ENCODE results near the gene ALDH4A1. TPM values are rescaled to one million over a fixed set of nuclear protein-coding genes. Genes with fewer than 3 reads are reported as not detected.
A peak's percentile ranks its signal among the peaks of the same experiment; 100 is the strongest.

ALDH4A1 gene
- total and polyA plus RNA-seq, 2 donors, result 12.3 to 24.6 TPM

DNA sequence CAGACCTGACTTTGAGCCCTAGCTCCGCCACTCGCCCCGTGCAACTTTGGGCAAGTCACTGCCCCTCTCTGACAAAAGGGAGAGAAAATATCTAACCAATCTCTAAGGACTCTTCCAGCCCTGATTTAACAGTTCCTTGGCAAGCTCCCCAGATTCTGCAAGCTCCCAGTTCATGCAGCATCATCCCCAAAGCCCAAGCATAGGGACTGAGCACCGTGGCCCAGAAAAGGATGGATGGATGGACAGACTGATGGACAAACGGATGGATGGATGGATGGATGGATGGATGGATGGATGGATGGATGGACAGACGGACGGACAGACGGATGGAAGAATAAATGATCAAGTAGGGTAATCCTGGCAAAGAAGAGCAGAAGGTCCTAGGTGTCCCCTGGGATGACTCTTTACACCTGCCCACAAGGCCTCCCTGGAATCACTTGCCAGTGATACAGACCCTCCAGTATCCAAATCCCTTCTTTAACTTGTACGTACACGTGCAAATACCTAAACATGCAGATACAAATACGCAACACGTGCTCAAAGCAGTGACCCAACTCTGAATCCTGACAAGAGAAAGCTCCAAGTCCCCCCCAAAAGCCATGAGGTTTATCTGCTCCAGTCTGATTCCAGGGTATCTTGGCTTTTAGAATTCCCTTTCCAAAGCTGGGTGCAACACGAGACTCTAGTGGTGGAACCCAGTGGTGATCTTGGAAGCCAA lies 38.1 kb upstream of the ALDH4A1 start:
- 95% methylated on average over 13 of the region's 13 CpGs for WGBS
- H3K4me1 ChIP-seq (ENCODE audit: control insufficient read depth in 2 of 2, insufficient read depth in 2 of 2, low read length in 2 of 2), result peaks cover 3 to 36% of the 10 kb centered on the region in 2 donors
- no peak overlapping the region for H3K27ac ChIP-seq (ENCODE audit: low read depth in 1 of 2, low read length in 1 of 2)
- no peak for DNase-seq (ENCODE audit: low read depth in 6 of 9, low spot score in 9 of 9)
- no peaks in the 10 kb centered on the region for H3K9me3 ChIP-seq (ENCODE audit: control insufficient read depth in 2 of 2, insufficient read depth in 1 of 2, low read length in 1 of 2)
- H3K4me3 ChIP-seq (ENCODE audit: low read length in 2 of 2), result no peak overlapping the region
- no peaks in the 10 kb centered on the region for H3K27me3 ChIP-seq (ENCODE audit: control insufficient read depth in 2 of 2, insufficient read depth in 1 of 2, low read length in 1 of 2)
- peaks cover 0 to 4% of the 10 kb centered on the region in 2 donors for H3K36me3 ChIP-seq (ENCODE audit: control insufficient read depth in 2 of 2, insufficient read depth in 2 of 2, low read length in 1 of 2)

- 96% methylated on average over 7 of the region's 7 CpGs for whole genome bisulfite sequencing
- no peaks in the 10 kb centered on the region for H3K27me3 ChIP-seq (ENCODE audit: control insufficient read depth in 2 of 2, insufficient read depth in 1 of 2, low read length in 1 of 2)
- H3K4me3 ChIP-seq (ENCODE audit: low read length in 2 of 2), result no peak overlapping the region
- no peak for DNase-seq (ENCODE audit: low read depth in 6 of 9, low spot score in 9 of 9)
- H3K27ac ChIP-seq (ENCODE audit: low read depth in 1 of 2, low read length in 1 of 2), result no peak overlapping the region
- H3K36me3 ChIP-seq (ENCODE audit: control insufficient read depth in 2 of 2, insufficient read depth in 2 of 2, low read length in 1 of 2), result peaks cover 0 to 4% of the 10 kb centered on the region in 2 donors
- no peaks in the 10 kb centered on the region for H3K9me3 ChIP-seq (ENCODE audit: control insufficient read depth in 2 of 2, insufficient read depth in 1 of 2, low read length in 1 of 2)
- peaks cover 10 to 36% of the 10 kb centered on the region in 2 donors for H3K4me1 ChIP-seq (ENCODE audit: control insufficient read depth in 2 of 2, insufficient read depth in 2 of 2, low read length in 2 of 2)
Observed at GRCh38 chr1:18939398-18940302, 37.3 kb upstream of the ALDH4A1 start.

DNA sequence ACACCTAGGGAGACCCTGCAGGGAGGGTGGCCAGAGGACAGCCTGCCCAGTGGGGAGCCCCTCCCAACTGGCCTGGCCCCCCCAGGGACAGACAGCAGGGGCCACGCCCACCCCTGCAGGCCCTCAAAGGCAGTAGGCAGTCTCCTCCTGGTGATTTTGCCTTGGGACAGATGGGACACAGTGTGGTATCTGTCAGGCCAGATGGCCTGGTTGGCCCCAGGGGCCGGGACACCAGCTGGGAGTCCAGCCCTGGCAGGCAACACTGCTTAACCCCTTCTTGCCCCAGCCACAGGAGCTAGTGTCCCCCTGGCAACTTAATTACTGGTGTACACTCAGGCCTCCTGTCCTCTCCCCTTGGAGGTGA lies 36.3 kb upstream of the ALDH4A1 start:
- Histone ChIP-seq H3K27ac (ENCODE audit: low read depth in 1 of 2, low read length in 1 of 2) (no peak overlapping the region), H3K9me3 (ENCODE audit: control insufficient read depth in 2 of 2, insufficient read depth in 1 of 2, low read length in 1 of 2) (no peaks in the 10 kb centered on the region), H3K4me1 (ENCODE audit: control insufficient read depth in 2 of 2, insufficient read depth in 2 of 2, low read length in 2 of 2) (peaks cover 11 to 40% of the 10 kb centered on the region in 2 donors), H3K27me3 (ENCODE audit: control insufficient read depth in 2 of 2, insufficient read depth in 1 of 2, low read length in 1 of 2) (no peaks in the 10 kb centered on the region), H3K4me3 (ENCODE audit: low read length in 2 of 2) (no peak overlapping the region), H3K36me3 (ENCODE audit: control insufficient read depth in 2 of 2, insufficient read depth in 2 of 2, low read length in 1 of 2) (peaks cover 0 to 3% of the 10 kb centered on the region in 2 donors)
- WGBS, result 92% methylated on average over 2 of the region's 2 CpGs
- no peak for DNase-seq (ENCODE audit: low read depth in 6 of 9, low spot score in 9 of 9)

DNA sequence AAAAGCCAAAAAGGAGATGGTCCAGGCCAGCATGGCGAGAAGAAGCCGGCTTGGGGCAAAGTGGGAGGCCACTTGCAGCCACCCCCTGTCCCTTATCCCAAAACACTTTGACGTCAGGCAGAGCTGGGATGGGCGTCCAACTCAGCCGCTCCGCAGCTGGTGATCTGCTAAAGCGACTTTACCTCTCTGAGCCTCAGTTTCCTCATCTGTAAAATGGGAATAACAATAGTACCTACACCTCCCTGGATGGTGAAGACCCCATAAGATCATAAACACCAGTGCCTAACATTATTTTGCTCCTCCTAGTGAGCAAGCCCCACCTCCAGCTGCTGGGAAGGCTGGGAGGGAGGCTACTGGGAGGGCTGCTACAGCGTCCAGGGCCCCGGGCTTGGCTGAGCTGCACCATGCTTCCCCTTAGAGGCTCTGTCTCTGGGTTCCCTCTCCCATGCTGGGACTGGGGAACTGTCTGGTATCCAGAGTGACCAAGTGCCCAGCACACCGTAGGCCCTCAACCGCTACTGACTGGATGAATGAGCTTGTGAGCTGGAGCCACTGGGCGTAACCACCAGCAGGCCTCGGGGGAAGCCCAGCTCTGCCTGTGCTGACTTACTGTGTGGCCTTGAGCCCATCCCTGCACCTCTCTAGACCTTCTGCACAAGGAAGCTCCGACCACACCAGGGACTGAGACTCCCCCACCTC lies 35.8 kb upstream of the ALDH4A1 start:
- no peak overlapping the region for H3K27ac ChIP-seq (ENCODE audit: low read depth in 1 of 2, low read length in 1 of 2)
- no peaks in the 10 kb centered on the region for H3K9me3 ChIP-seq (ENCODE audit: control insufficient read depth in 2 of 2, insufficient read depth in 1 of 2, low read length in 1 of 2)
- 97% methylated on average over 14 of the region's 14 CpGs for WGBS
- DNase-seq (ENCODE audit: low read depth in 6 of 9, low spot score in 9 of 9), result no peak
- no peaks in the 10 kb centered on the region for H3K27me3 ChIP-seq (ENCODE audit: control insufficient read depth in 2 of 2, insufficient read depth in 1 of 2, low read length in 1 of 2)
- H3K36me3 ChIP-seq (ENCODE audit: control insufficient read depth in 2 of 2, insufficient read depth in 2 of 2, low read length in 1 of 2), result no peaks in the 10 kb centered on the region
- peaks cover 11 to 46% of the 10 kb centered on the region in 2 donors for H3K4me1 ChIP-seq (ENCODE audit: control insufficient read depth in 2 of 2, insufficient read depth in 2 of 2, low read length in 2 of 2)
- no peak overlapping the region for H3K4me3 ChIP-seq (ENCODE audit: low read length in 2 of 2)

- Histone ChIP-seq H3K4me3 (ENCODE audit: low read length in 2 of 2) (no peak overlapping the region), H3K4me1 (ENCODE audit: control insufficient read depth in 2 of 2, insufficient read depth in 2 of 2, low read length in 2 of 2) (peaks cover 11 to 49% of the 10 kb centered on the region in 2 donors), H3K27ac (ENCODE audit: low read depth in 1 of 2, low read length in 1 of 2) (no peak overlapping the region), H3K36me3 (ENCODE audit: control insufficient read depth in 2 of 2, insufficient read depth in 2 of 2, low read length in 1 of 2) (no peaks in the 10 kb centered on the region), H3K27me3 (ENCODE audit: control insufficient read depth in 2 of 2, insufficient read depth in 1 of 2, low read length in 1 of 2) (no peaks in the 10 kb centered on the region), H3K9me3 (ENCODE audit: control insufficient read depth in 2 of 2, insufficient read depth in 1 of 2, low read length in 1 of 2) (no peaks in the 10 kb centered on the region)
- 97% methylated on average over 8 of the region's 8 CpGs for WGBS
- no peak for DNase-seq (ENCODE audit: low read depth in 6 of 9, low spot score in 9 of 9)
Observed at GRCh38 chr1:18937539-18937938, 35.2 kb upstream of the ALDH4A1 start.

DNA sequence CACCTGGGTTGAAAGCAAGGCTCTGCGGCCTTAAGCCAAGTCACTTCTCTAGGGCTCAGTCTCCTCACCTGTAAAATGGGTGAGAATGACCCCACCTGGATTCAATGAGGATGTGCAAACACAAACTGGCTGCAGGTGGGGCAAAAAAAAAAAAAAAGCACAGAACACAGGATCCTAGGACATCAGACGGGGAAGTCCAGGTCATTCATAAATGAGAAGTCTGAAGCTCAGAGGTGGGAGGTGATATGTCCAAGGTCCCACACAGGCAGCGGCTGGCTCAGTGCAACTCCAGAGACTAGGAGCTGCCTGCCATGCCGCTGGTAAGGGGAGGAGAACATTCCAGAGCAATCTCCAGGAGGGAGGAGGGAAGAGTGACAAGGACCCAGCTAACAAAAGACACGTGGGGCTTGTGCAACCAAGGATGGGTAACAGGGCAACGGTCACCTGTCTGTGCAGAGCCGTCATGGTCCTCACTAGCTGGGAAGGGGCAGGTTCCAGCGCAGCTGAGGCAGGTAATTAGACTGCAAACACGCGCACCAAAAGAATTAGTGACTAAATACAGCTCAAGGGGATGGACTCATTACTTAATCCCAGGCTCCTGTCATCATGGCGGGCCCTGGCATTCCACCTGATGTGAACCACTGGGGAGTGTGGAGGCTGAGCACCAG lies 34.6 kb upstream of the ALDH4A1 start:
- DNase-seq (ENCODE audit: low read depth in 6 of 9, low spot score in 9 of 9), result no peak
- no peak overlapping the region for H3K4me3 ChIP-seq (ENCODE audit: low read length in 2 of 2)
- H3K27ac ChIP-seq (ENCODE audit: low read depth in 1 of 2, low read length in 1 of 2), result no peak overlapping the region
- 96% methylated on average over 11 of the region's 11 CpGs for WGBS
- H3K36me3 ChIP-seq (ENCODE audit: control insufficient read depth in 2 of 2, insufficient read depth in 2 of 2, low read length in 1 of 2), result no peaks in the 10 kb centered on the region
- peaks cover 11 to 49% of the 10 kb centered on the region in 2 donors for H3K4me1 ChIP-seq (ENCODE audit: control insufficient read depth in 2 of 2, insufficient read depth in 2 of 2, low read length in 2 of 2)
- H3K9me3 ChIP-seq (ENCODE audit: control insufficient read depth in 2 of 2, insufficient read depth in 1 of 2, low read length in 1 of 2), result no peaks in the 10 kb centered on the region
- H3K27me3 ChIP-seq (ENCODE audit: control insufficient read depth in 2 of 2, insufficient read depth in 1 of 2, low read length in 1 of 2), result no peaks in the 10 kb centered on the region

- Histone ChIP-seq H3K27ac (ENCODE audit: low read depth in 1 of 2, low read length in 1 of 2) (no peak overlapping the region), H3K4me3 (ENCODE audit: low read length in 2 of 2) (no peak overlapping the region), H3K27me3 (ENCODE audit: control insufficient read depth in 2 of 2, insufficient read depth in 1 of 2, low read length in 1 of 2) (no peaks in the 10 kb centered on the region), H3K4me1 (ENCODE audit: control insufficient read depth in 2 of 2, insufficient read depth in 2 of 2, low read length in 2 of 2) (peaks cover 11 to 49% of the 10 kb centered on the region in 2 donors), H3K36me3 (ENCODE audit: control insufficient read depth in 2 of 2, insufficient read depth in 2 of 2, low read length in 1 of 2) (no peaks in the 10 kb centered on the region), H3K9me3 (ENCODE audit: control insufficient read depth in 2 of 2, insufficient read depth in 1 of 2, low read length in 1 of 2) (no peaks in the 10 kb centered on the region)
- DNase-seq (ENCODE audit: low read depth in 6 of 9, low spot score in 9 of 9), result no peak
- 99% methylated on average over 3 of the region's 3 CpGs for WGBS
Observed at GRCh38 chr1:18936471-18936813, 34.1 kb upstream of the ALDH4A1 start.

GRCh38 chr1:18934205-18935000 lies 32.0 kb upstream of the ALDH4A1 start:
- no peaks in the 10 kb centered on the region for H3K27me3 ChIP-seq (ENCODE audit: control insufficient read depth in 2 of 2, insufficient read depth in 1 of 2, low read length in 1 of 2)
- 61% methylated on average over 14 of the region's 14 CpGs for WGBS
- no peaks in the 10 kb centered on the region for H3K36me3 ChIP-seq (ENCODE audit: control insufficient read depth in 2 of 2, insufficient read depth in 2 of 2, low read length in 1 of 2)
- peak in 2 of 9 donors; percentile 62 to 65 for DNase-seq (ENCODE audit: low read depth in 6 of 9, low spot score in 9 of 9)
- no peaks in the 10 kb centered on the region for H3K9me3 ChIP-seq (ENCODE audit: control insufficient read depth in 2 of 2, insufficient read depth in 1 of 2, low read length in 1 of 2)
- peak overlapping the region in 1 of 2 donors; percentile 65 for H3K27ac ChIP-seq (ENCODE audit: low read depth in 1 of 2, low read length in 1 of 2)
- H3K4me1 ChIP-seq (ENCODE audit: control insufficient read depth in 2 of 2, insufficient read depth in 2 of 2, low read length in 2 of 2), result peaks cover 11 to 53% of the 10 kb centered on the region in 2 donors
- no peak overlapping the region for H3K4me3 ChIP-seq (ENCODE audit: low read length in 2 of 2)

All from thymus (tissue), 11 donors.